ENCODE results near the gene GPC4.

Gene GPC4

GRCh38 chrX:133415276-133416105, at the start of gene GPC4:
GPC4 (minus strand) TSS chrX:133415489; CDS start chrX:133414965, 524 bp downstream.
- no peak for DNase-seq (ENCODE audit: low read depth in 2 of 2)

GRCh38 chrX:133461231-133461630, 45.9 kb upstream of the GPC4 start:
- no peak for DNase-seq (ENCODE audit: low read depth in 2 of 2)

- no peak for DNase-seq (ENCODE audit: low read depth in 2 of 2)
Observed at GRCh38 chrX:133454924-133455323, 39.6 kb upstream of the GPC4 start.

- no peak for DNase-seq (ENCODE audit: low read depth in 2 of 2)
Observed at GRCh38 chrX:133454491-133454914, 39.2 kb upstream of the GPC4 start.

- no peak for DNase-seq (ENCODE audit: low read depth in 2 of 2)
Observed at GRCh38 chrX:133448512-133449076, 33.3 kb upstream of the GPC4 start.

- DNase-seq (ENCODE audit: low read depth in 2 of 2) = no peak
Observed at GRCh38 chrX:133444952-133445831, 29.9 kb upstream of the GPC4 start.

GRCh38 chrX:133444196-133444595, 28.9 kb upstream of the GPC4 start:
- DNase-seq (ENCODE audit: low read depth in 2 of 2) = no peak

GRCh38 chrX:133440797-133441163, 25.5 kb upstream of the GPC4 start:
- no peak for DNase-seq (ENCODE audit: low read depth in 2 of 2)

- no peak for DNase-seq (ENCODE audit: low read depth in 2 of 2)
Observed at GRCh38 chrX:133440081-133440796, 24.9 kb upstream of the GPC4 start.

GRCh38 chrX:133437766-133438165, 22.5 kb upstream of the GPC4 start:
- DNase-seq (ENCODE audit: low read depth in 2 of 2) = no peak

GRCh38 chrX:133437356-133437755, 22.1 kb upstream of the GPC4 start:
- DNase-seq (ENCODE audit: low read depth in 2 of 2) = no peak

GRCh38 chrX:133435544-133436124, 20.3 kb upstream of the GPC4 start:
- no peak for DNase-seq (ENCODE audit: low read depth in 2 of 2)

GRCh38 chrX:133434197-133434820, 19.0 kb upstream of the GPC4 start:
- no peak for DNase-seq (ENCODE audit: low read depth in 2 of 2)

- DNase-seq (ENCODE audit: low read depth in 2 of 2) = no peak
Observed at GRCh38 chrX:133419911-133420310, 4.6 kb upstream of the GPC4 start.

GRCh38 chrX:133418588-133418987, 3.3 kb upstream of the GPC4 start:
- DNase-seq (ENCODE audit: low read depth in 2 of 2) = no peak

GRCh38 chrX:133417364-133417763, 2.1 kb upstream of the GPC4 start:
- DNase-seq (ENCODE audit: low read depth in 2 of 2) = no peak

GRCh38 chrX:133414406-133415275, 648 bp downstream of the GPC4 start:
- DNase-seq (ENCODE audit: low read depth in 2 of 2) = no peak

- DNase-seq (ENCODE audit: low read depth in 2 of 2) = no peak
Observed at GRCh38 chrX:133413218-133413925, 1.9 kb downstream of the GPC4 start.

GRCh38 chrX:133412665-133413064, 2.6 kb downstream of the GPC4 start:
- DNase-seq (ENCODE audit: low read depth in 2 of 2) = no peak

Data from stimulated activated CD8-positive, alpha-beta memory T cell treated with anti-CD3 and anti-CD28 coated beads, Interleukin-15, amount 100 ng/mL, for 48 hours (primary cell).